Testis (tissue), 3 donors: ENCODE data around the gene ADPRS. TPM values are rescaled to one million over a fixed set of nuclear protein-coding genes. Genes with fewer than 3 reads are reported as not detected.
A peak's percentile ranks its signal among the peaks of the same experiment; 100 is the strongest.

Experiments
- DNase-seq: peaks from one replicate; pipeline ENCODE4 v3.0.0-alpha.2; 2019
- H3K27ac ChIP-seq, 2 donors: fragments of 200-600 bp; sonication (generic); one replicate each; pipeline ENCODE4 v1.5.1; 2019
- H3K27me3 ChIP-seq: fragments of 200-600 bp; sonication (generic); one replicate; pipeline ENCODE4 v1.5.1; 2019
- H3K36me3 ChIP-seq: fragments of 200-600 bp; sonication (generic); one replicate; pipeline ENCODE4 v1.5.1; 2017; ENCODE audit warnings: low read depth; ENCODE audit errors: missing control alignments
- H3K4me1 ChIP-seq: fragments of 200-600 bp; sonication (generic); one replicate; pipeline ENCODE4 v1.5.1; 2019
- H3K4me3 ChIP-seq, 2 donors: fragments of 200-600 bp; sonication (generic); one replicate each; pipeline ENCODE4 v1.5.1; 2017 to 2019
- H3K9me3 ChIP-seq: fragments of 200-600 bp; sonication (generic); one replicate; pipeline ENCODE4 v1.5.1; 2017
- POLR2A ChIP-seq: fragments of 450-650 bp; IDR thresholded peaks from one replicate; pipeline ENCODE4 v1.6.1; 2017; ENCODE audit warnings: antibody characterized with exemption, mild to moderate bottlenecking, moderate library complexity
- WGBS, 2 donors: methylation state at CpG; one replicate each; pipeline ENCODE4 v1.1.5; 2018; 5-methylcytosine and 5-hydroxymethylcytosine counted together
- intact Hi-C: fragments of 100-400 bp; cut with DNase I; formaldehyde crosslinking; loops from one replicate; pipeline ENCODE4 v1.15.1; 2023; ENCODE audit warnings: low total_unique reads
- polyA plus RNA-seq: library from polyadenylated mRNA; stranded (reverse); fragments of 350-450 nt; fragmentation: Illumina TruSeq; extraction: RNeasy Lipid Tissue Mini Kit (QIAGEN cat#74804); gene quantifications from one replicate; pipeline ENCODE4 v1.2.3, GENCODE V29; 2014; ENCODE audit warnings: low read depth, low replicate concordance; ENCODE audit not compliant: insufficient read depth
- total RNA-seq, 2 donors: library from RNA; depleted of rRNA; stranded (reverse); fragments of >200 nt; gene quantifications; one replicate each; pipeline ENCODE4 v1.2.3, GENCODE V29; 2016
- TF ChIP-seq, protein P1 (sequence below), 3 experiments: fragments of 450-650 bp in 2 of 3; fragments of 200-600 bp in 1 of 3; sonication (generic) in 1 of 3; IDR thresholded peaks; one replicate each; pipeline ENCODE4 v1.5.1; 2016 to 2019; ENCODE audit warnings: antibody characterized with exemption in 3 of 3, mild to moderate bottlenecking in 2 of 3, moderate library complexity in 1 of 3

Gene ADPRS
- total and polyA plus RNA-seq, 3 donors from 2014 or later: 41.8 to 106 (median 84.4) TPM

DNA sequence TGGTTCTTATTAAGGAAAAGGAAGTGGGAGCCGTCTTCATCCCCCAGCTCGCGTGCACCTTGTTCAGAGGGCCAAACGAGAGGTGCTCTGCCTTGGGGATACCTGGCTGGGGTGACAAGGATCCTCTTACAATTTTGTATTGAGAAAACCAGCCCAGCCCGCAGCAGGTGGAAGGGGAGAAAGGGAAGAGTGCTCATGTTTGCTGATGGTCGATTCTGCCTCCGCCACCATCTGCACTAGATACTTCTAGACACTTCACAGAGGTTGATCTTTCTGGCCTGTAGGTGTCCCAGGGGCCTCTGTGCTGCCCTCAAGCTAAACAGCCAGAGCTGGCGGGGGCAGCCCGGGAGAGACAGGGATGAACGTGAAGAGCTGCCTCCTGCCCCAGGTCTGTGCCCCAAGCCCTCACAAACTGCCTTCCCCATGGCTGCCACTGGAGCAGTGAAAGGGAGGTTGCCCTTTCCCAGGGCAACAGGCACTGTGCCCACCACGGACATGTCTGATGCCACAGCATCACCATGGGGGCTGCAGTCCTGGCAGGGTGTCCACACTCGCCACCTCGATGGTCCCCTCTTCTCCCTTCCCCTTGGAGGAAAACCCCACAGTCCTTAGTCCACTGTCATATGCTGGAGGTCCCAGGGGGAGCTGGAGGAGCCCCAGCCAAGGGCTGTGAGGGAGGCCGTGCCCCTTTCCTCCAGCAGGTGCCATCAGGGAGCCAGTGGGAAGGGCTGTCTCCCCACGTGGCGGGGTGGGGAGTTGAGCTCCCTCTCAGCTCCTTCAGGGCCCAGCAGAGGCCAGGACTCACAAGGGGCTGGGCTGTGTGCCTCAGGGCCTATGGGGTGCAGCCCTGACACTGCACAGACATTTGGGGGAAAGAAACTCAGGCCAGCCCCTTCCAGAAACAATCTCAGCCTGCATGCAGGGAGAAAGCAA lies 8.1 kb downstream of the ADPRS start:
- TF ChIP-seq, protein P1, sequence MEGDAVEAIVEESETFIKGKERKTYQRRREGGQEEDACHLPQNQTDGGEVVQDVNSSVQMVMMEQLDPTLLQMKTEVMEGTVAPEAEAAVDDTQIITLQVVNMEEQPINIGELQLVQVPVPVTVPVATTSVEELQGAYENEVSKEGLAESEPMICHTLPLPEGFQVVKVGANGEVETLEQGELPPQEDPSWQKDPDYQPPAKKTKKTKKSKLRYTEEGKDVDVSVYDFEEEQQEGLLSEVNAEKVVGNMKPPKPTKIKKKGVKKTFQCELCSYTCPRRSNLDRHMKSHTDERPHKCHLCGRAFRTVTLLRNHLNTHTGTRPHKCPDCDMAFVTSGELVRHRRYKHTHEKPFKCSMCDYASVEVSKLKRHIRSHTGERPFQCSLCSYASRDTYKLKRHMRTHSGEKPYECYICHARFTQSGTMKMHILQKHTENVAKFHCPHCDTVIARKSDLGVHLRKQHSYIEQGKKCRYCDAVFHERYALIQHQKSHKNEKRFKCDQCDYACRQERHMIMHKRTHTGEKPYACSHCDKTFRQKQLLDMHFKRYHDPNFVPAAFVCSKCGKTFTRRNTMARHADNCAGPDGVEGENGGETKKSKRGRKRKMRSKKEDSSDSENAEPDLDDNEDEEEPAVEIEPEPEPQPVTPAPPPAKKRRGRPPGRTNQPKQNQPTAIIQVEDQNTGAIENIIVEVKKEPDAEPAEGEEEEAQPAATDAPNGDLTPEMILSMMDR (IDR thresholded peaks at IDR 0.05): peak in 1 of 3 experiments; percentile 32
- no peak for TF ChIP-seq POLR2A
- DNase-seq: peak; percentile 39
- intact Hi-C loops: no loop called here
- Histone ChIP-seq H3K4me3 (no peak overlapping the region), H3K36me3 (no peaks in the 10 kb centered on the region), H3K9me3 (no peaks in the 10 kb centered on the region), H3K27me3 (no peaks in the 10 kb centered on the region), H3K4me1 (peaks cover 25% of the 10 kb centered on the region), H3K27ac (no peak overlapping the region)
- 70 to 81% methylated on average over 8 to 16 of the region's 16 CpGs for WGBS, 2 donors

DNA sequence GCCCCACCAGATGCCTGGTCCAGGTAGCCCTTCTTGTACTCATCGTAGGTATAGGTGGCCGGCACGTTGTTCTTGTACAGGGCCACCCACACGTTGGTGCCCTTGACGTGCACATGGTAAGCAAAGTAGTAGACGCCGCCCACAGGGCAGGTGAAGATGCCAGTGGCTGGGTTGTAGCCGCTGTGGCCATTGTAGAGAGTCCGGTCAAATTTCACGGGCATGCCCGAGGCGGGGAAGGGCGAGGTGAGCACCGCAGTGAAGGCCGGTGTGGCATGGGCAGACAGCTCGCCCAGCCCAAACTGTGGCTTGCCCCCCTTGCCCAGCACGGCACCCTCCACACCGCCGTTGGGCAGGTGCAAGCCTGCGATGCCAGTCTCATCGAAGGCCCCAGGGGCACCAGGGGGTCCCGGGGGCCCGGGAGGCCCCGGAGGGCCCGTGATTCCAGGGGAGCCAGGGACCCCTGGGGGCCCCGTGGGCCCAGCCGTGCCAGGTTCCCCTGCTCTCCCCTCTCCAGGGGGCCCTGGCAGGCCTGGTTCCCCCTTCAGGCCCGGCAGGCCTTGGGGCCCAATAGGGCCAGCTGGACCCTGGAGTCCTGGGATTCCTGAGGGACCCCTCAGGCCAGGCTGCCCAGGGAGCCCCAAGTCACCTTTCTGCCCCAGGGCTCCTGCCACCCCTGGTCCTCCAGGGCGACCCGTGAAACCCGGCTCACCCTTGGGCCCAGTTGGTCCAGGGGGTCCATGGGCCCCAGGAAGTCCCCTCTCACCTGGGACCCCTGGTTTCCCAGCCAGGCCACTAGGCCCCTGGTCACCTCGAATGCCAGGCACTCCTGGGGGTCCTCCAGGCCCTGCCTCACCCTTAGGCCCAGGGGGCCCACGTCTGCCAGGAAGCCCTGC lies 9.2 kb downstream of the ADPRS start:
- Histone ChIP-seq H3K4me3 (no peak overlapping the region), H3K27ac (no peak overlapping the region), H3K36me3 (no peaks in the 10 kb centered on the region), H3K27me3 (no peaks in the 10 kb centered on the region), H3K4me1 (peaks cover 25% of the 10 kb centered on the region), H3K9me3 (no peaks in the 10 kb centered on the region)
- WGBS, 2 donors: 86 to 94% methylated on average over 9 to 23 of the region's 33 CpGs
- intact Hi-C loops: no loop called here
- no peak for DNase-seq
- TF ChIP-seq, protein P1 (IDR thresholded peaks at IDR 0.05): no peak
- TF ChIP-seq POLR2A: no peak

DNA sequence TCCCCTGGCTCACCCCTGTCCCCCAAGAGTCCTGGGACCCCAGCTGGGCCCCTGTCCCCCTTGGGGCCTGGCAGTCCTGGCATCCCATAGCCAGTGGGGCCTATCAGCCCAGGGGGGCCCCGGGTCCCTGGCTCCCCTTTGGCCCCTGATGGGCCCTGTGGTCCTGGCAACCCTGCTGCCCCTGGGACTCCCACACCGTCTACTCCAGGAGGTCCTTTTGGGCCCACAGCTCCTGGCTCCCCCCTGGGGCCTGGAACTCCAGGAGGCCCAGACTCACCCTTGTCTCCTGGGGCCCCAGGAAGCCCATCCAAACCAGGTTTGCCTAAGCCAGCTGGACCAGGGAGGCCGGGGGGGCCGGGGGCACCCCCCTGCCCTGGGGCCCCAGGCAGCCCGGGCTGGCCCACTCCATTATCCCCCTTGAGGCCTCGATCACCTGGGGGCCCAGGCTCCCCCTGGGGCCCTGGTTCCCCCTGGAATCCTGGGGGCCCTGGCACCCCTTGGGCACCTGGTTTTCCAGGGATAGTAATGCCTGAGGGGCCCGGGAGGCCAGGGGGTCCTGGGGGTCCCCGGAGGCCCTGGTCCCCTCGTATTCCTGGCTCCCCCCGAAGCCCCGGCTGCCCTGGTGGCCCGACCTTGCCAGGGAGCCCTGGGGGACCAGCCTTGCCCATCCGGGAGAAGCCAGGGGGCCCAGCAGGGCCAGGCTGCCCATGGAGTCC lies 10.1 kb downstream of the ADPRS start:
- intact Hi-C loops: no loop called here
- H3K9me3 ChIP-seq: no peaks in the 10 kb centered on the region
- H3K27ac ChIP-seq: no peak overlapping the region
- H3K4me1 ChIP-seq: peaks cover 23% of the 10 kb centered on the region
- H3K27me3 ChIP-seq: no peaks in the 10 kb centered on the region
- no peak for DNase-seq
- H3K4me3 ChIP-seq: no peak overlapping the region
- 92 to 100% methylated on average over 1 to 13 of the region's 13 CpGs for WGBS, 2 donors
- TF ChIP-seq, protein P1 (IDR thresholded peaks at IDR 0.05): no peak
- TF ChIP-seq POLR2A: no peak
- H3K36me3 ChIP-seq: no peaks in the 10 kb centered on the region

- intact Hi-C loops: no loop called here
- Histone ChIP-seq H3K27me3 (no peaks in the 10 kb centered on the region), H3K27ac (no peak overlapping the region), H3K36me3 (no peaks in the 10 kb centered on the region), H3K4me1 (peaks cover 13% of the 10 kb centered on the region), H3K9me3 (no peaks in the 10 kb centered on the region), H3K4me3 (no peak overlapping the region)
- TF ChIP-seq POLR2A: no peak
- TF ChIP-seq, protein P1 (IDR thresholded peaks at IDR 0.05): peak; percentile 73 to 86 (median 80)
- peak; percentile 81 for DNase-seq
- 49 to 57% methylated on average over 13 to 18 of the region's 18 CpGs for WGBS, 2 donors
Observed at GRCh38 chr1:36099681-36100341, 11.1 kb downstream of the ADPRS start.
